ENCODE results near the gene MYOM3. TPM values are rescaled to one million over a fixed set of nuclear protein-coding genes. Genes with fewer than 3 reads are reported as not detected.

Gene MYOM3
- total and polyA plus RNA-seq, 2 experiments from 2014 or later: 2.0 to 2.4 TPM

GRCh38 chr1:24074817-24075589 lies 36.9 kb downstream of the MYOM3 start:
- Histone ChIP-seq H3K4me3 (no peak overlapping the region), H3K9me2 (replicated peaks; ENCODE audit: insufficient read depth) (no peaks in the 10 kb centered on the region), H3K27me3 (no peaks in the 10 kb centered on the region), H3K27ac (no peak overlapping the region), H3K4me2 (no peak overlapping the region), H3K4me1 (ENCODE audit: insufficient read depth) (no peaks in the 10 kb centered on the region), H3K36me3 (replicated peaks; ENCODE audit: insufficient read depth, low read depth) (no peaks in the 10 kb centered on the region), H3K9me3 (ENCODE audit: low read depth) (no peaks in the 10 kb centered on the region), H4K20me1 (ENCODE audit: insufficient read depth, poor library complexity, severe bottlenecking) (no peaks in the 10 kb centered on the region), H2AFZ (no peak overlapping the region), H3K79me2 (no peaks in the 10 kb centered on the region)
- no peak for TF ChIP-seq EZH2 (IDR thresholded peaks at IDR 0.05; ENCODE audit: borderline replicate concordance)
- TF ChIP-seq CTCF (IDR thresholded peaks at IDR 0.05; ENCODE audit: poor library complexity): no peak
- no peak for TF ChIP-seq EZH2phosphoT487 (IDR thresholded peaks at IDR 0.05; ENCODE audit: low read depth, severe bottlenecking, unreplicated experiment)
- WGBS (ENCODE audit: low lambda C conversion rate, missing lambda C conversion rate): 89% methylated on average over 15 of the region's 15 CpGs
- no peak for DNase-seq (ENCODE audit: low spot score)

- Histone ChIP-seq H3K36me3 (replicated peaks; ENCODE audit: insufficient read depth, low read depth) (no peaks in the 10 kb centered on the region), H3K9me2 (replicated peaks; ENCODE audit: insufficient read depth) (no peaks in the 10 kb centered on the region), H3K4me2 (no peak overlapping the region), H3K27me3 (no peaks in the 10 kb centered on the region), H3K79me2 (no peaks in the 10 kb centered on the region), H2AFZ (no peak overlapping the region), H3K4me3 (no peak overlapping the region), H4K20me1 (ENCODE audit: insufficient read depth, poor library complexity, severe bottlenecking) (no peaks in the 10 kb centered on the region), H3K9me3 (ENCODE audit: low read depth) (no peaks in the 10 kb centered on the region), H3K27ac (no peak overlapping the region), H3K4me1 (ENCODE audit: insufficient read depth) (no peaks in the 10 kb centered on the region)
- WGBS (ENCODE audit: low lambda C conversion rate, missing lambda C conversion rate): 92% methylated on average over 5 of the region's 5 CpGs
- TF ChIP-seq CTCF (IDR thresholded peaks at IDR 0.05; ENCODE audit: poor library complexity): no peak
- DNase-seq (ENCODE audit: low spot score): no peak
Observed at GRCh38 chr1:24074196-24074595, 37.7 kb downstream of the MYOM3 start.

- H3K9me2 ChIP-seq (replicated peaks; ENCODE audit: insufficient read depth): no peaks in the 10 kb centered on the region
- DNase-seq (ENCODE audit: low spot score): no peak
- H3K9me3 ChIP-seq (ENCODE audit: low read depth): no peaks in the 10 kb centered on the region
- 91% methylated on average over 6 of the region's 7 CpGs for WGBS (ENCODE audit: low lambda C conversion rate, missing lambda C conversion rate)
- H3K4me3 ChIP-seq: no peak overlapping the region
- H3K79me2 ChIP-seq: no peaks in the 10 kb centered on the region
- H3K4me1 ChIP-seq (ENCODE audit: insufficient read depth): no peaks in the 10 kb centered on the region
- H3K27ac ChIP-seq: no peak overlapping the region
- no peak for TF ChIP-seq CTCF (IDR thresholded peaks at IDR 0.05; ENCODE audit: poor library complexity)
- TF ChIP-seq EZH2phosphoT487 (IDR thresholded peaks at IDR 0.05; ENCODE audit: low read depth, severe bottlenecking, unreplicated experiment): no peak
- no peaks in the 10 kb centered on the region for H4K20me1 ChIP-seq (ENCODE audit: insufficient read depth, poor library complexity, severe bottlenecking)
- no peak overlapping the region for H3K4me2 ChIP-seq
- H2AFZ ChIP-seq: no peak overlapping the region
- no peaks in the 10 kb centered on the region for H3K27me3 ChIP-seq
- H3K36me3 ChIP-seq (replicated peaks; ENCODE audit: insufficient read depth, low read depth): no peaks in the 10 kb centered on the region
Observed at GRCh38 chr1:24071941-24072340, 40.0 kb downstream of the MYOM3 start.
